Colonic mucosa (tissue), 4 donors: ENCODE results near the gene CNTN4. TPM values are rescaled to one million over a fixed set of nuclear protein-coding genes. Genes with fewer than 3 reads are reported as not detected.
"Not testable (repeated sequence)": the region's sequence is repeated elsewhere in the genome, so short reads cannot be mapped to it uniquely, and the experiment has no call there.

ENCODE experiments used
- DNase-seq: peaks from one replicate; pipeline ENCODE4 v3.0.0-alpha.2; 2020
- H3K27ac ChIP-seq: fragments of 200-600 bp; one replicate; pipeline ENCODE4 v1.8.0; 2021
- H3K27me3 ChIP-seq: fragments of 200-600 bp; one replicate; pipeline ENCODE4 v1.8.0; 2021
- H3K36me3 ChIP-seq: fragments of 200-600 bp; one replicate; pipeline ENCODE4 v1.8.0; 2021
- H3K4me1 ChIP-seq: fragments of 200-600 bp; one replicate; pipeline ENCODE4 v1.8.0; 2021; ENCODE audit warnings: mild to moderate bottlenecking
- H3K4me3 ChIP-seq: fragments of 200-600 bp; one replicate; pipeline ENCODE4 v1.8.0; 2021
- H3K9ac ChIP-seq, 2 donors: one replicate each; pipeline ENCODE4 v1.7.0; 2013; ENCODE audit warnings: control low read depth in 2 of 2, low read depth in 2 of 2, low read length in 2 of 2
- H3K9me3 ChIP-seq: fragments of 200-600 bp; one replicate; pipeline ENCODE4 v1.8.0; 2021
- intact Hi-C: fragments of 100-400 bp; cut with DNase I; formaldehyde crosslinking; loops from one replicate; pipeline ENCODE4 v1.14.1; 2022
- total RNA-seq, 2 donors: library from RNA; stranded (reverse); fragmentation: NEBNext Ultra II Directional in 1 of 2; extraction: Animal tissue kit (Norgen Biotek cat#: 25700) in 1 of 2; gene quantifications; one replicate each; pipeline ENCODE4 v1.2.1, GENCODE V29; 2021
- TF ChIP-seq, protein P1 (sequence below): fragments of 200-600 bp; IDR thresholded peaks from one replicate; pipeline ENCODE4 v1.8.0; 2022; ENCODE audit warnings: antibody characterized with exemption, mild to moderate bottlenecking
- donor health status: healthy.
- donor health status: DM: no; HTN: no; CAD: no.
- donor health status: DM: no; HTN: no; CAD: no.

CNTN4 gene
- total RNA-seq, 2 donors from 2014 or later, result 8.2 to 19.1 TPM

DNA sequence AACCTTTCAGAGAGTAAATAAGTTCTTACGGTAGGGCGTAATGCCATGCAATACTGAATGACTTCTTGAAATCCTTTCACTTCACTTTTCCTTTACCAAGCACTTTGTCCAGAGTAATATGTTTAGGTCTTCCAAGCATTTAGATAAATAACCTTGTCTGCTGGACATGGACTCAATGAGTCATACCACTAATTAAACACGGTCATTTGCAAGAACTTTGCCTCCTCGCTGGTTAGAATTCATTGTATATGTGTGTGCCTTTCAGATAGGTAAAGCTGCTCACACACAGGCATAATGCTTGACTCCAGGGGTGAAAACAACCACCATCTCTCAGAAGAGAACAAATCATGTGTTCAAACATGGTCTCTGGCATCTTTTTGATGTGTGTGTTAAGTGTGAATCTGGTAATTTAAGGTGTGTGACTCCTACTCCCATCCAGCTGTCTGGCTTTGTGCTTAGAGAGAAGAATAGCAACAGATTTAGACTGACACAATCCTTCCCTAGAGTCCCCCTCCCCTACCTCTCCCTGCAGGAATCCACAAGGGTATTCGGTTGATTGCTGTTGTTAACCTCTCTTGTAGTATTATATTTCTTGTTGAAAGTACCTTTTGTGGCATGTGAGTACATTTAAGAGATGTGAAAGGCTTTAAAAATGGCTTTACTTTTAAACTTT lies 419.0 kb downstream of the CNTN4 start:
- Histone ChIP-seq H3K36me3 (no peaks in the 10 kb centered on the region), H3K27me3 (no peaks in the 10 kb centered on the region), H3K9me3 (no peaks in the 10 kb centered on the region), H3K4me3 (no peak overlapping the region), H3K27ac (no peak overlapping the region), H3K4me1 (no peaks in the 10 kb centered on the region), H3K9ac (no peak overlapping the region)
- intact Hi-C loops, result no loop called here
- TF ChIP-seq, protein P1, sequence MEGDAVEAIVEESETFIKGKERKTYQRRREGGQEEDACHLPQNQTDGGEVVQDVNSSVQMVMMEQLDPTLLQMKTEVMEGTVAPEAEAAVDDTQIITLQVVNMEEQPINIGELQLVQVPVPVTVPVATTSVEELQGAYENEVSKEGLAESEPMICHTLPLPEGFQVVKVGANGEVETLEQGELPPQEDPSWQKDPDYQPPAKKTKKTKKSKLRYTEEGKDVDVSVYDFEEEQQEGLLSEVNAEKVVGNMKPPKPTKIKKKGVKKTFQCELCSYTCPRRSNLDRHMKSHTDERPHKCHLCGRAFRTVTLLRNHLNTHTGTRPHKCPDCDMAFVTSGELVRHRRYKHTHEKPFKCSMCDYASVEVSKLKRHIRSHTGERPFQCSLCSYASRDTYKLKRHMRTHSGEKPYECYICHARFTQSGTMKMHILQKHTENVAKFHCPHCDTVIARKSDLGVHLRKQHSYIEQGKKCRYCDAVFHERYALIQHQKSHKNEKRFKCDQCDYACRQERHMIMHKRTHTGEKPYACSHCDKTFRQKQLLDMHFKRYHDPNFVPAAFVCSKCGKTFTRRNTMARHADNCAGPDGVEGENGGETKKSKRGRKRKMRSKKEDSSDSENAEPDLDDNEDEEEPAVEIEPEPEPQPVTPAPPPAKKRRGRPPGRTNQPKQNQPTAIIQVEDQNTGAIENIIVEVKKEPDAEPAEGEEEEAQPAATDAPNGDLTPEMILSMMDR, result no peak
- DNase-seq, result no peak

DNA sequence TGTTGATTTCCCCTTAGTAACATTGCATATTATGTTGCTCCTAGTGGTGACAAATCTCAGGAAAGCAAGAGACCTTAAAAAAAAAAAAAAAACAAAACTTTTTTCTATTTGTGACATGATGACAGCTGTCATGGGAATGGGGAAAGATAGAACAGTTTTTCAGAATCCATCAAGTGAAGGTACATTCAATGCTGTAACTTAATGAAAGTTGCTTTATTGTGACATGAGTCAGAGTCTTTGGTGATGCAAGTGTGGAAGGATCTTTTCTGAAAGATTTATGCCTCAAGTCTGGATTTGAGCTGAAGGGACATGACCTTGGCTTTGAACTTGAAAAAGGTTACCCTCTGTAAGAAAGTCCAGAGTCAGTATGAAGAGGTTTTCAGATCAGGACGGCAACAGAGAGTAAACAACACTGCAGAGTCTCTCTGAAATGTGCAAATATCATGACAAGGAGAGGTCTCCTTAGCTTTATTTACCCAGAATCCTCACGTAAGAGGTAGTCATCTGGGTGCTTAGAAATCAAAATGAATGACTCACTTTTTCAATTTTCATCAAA lies 424.7 kb downstream of the CNTN4 start:
- Histone ChIP-seq H3K4me1 (no peaks in the 10 kb centered on the region), H3K27me3 (no peaks in the 10 kb centered on the region), H3K9me3 (no peaks in the 10 kb centered on the region), H3K27ac (no peak overlapping the region), H3K4me3 (no peak overlapping the region), H3K36me3 (no peaks in the 10 kb centered on the region), H3K9ac (no peak overlapping the region)
- intact Hi-C loops, result no loop called here
- DNase-seq, result no peak
- TF ChIP-seq, protein P1, result no peak

DNA sequence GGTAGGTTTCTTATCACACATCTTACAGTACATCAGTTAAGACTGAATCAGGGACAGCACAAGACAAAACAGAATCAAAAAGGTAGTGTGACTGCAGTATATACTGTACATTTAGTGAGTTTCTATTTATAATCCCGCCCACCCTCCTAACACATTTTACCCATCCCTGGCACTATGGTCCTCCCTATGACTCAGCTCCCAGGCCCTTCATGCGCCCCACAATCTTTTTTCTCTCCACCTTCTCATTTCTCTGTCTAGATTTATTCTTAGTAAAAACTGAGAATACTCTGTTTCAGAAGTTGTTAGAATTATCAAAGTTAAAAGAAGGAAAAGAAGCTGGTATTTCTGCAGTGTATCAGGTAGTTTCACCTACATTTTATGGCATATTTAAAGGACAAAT lies 427.3 kb downstream of the CNTN4 start:
- H3K4me3 ChIP-seq, result no peak overlapping the region
- no peaks in the 10 kb centered on the region for H3K36me3 ChIP-seq
- H3K27me3 ChIP-seq, result no peaks in the 10 kb centered on the region
- TF ChIP-seq, protein P1, result no peak
- no peaks in the 10 kb centered on the region for H3K9me3 ChIP-seq
- intact Hi-C loops, result no loop called here
- no peak overlapping the region for H3K27ac ChIP-seq
- no peak overlapping the region for H3K9ac ChIP-seq
- no peak for DNase-seq
- H3K4me1 ChIP-seq, result no peaks in the 10 kb centered on the region

DNA sequence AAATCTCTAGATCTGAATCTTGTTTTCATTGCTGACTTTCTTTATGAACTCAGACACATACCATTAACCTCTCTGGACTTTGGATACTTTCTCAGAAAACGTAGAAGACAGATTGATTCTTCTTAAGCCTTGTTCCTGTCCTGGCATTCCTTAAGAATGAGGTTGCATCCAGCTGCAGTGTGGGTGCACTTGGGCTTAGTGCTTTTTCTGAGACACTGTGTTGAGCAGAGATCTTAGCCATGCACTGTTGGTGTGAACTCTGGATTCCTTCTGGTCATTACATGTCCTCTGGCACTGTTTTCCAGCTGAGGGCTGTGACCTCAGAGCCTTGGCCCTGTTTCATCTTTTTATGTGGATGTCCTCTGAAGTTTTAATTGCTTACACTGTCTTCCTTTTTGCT lies 428.3 kb downstream of the CNTN4 start:
- DNase-seq, result no peak
- TF ChIP-seq, protein P1, result no peak
- Histone ChIP-seq H3K4me3 (no peak overlapping the region), H3K9ac (no peak overlapping the region), H3K27me3 (no peaks in the 10 kb centered on the region), H3K9me3 (no peaks in the 10 kb centered on the region), H3K4me1 (no peaks in the 10 kb centered on the region), H3K36me3 (no peaks in the 10 kb centered on the region), H3K27ac (no peak overlapping the region)
- intact Hi-C loops, result no loop called here

DNA sequence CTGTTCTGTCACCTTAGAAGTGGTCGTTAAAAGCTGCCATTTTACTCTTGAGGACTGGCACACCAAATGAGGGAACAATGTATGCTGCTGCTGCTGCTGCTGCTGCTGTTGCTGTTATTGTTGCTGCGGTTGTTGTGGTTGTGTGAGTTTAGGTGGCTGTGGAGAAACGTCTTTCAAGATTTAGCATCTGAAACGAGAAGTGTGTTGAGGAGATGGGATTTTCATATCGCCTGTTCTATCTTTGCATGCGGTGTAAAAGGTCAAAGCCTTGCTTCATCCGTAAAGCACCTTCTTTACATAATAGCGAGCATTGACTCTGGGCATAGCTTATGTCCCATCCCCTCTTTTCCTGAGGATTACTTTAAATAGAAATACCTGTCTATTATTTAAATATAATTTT lies 428.7 kb downstream of the CNTN4 start:
- H3K36me3 ChIP-seq, H3K4me1 ChIP-seq, DNase-seq, H3K27ac ChIP-seq, H3K27me3 ChIP-seq, intact Hi-C loops, H3K9ac ChIP-seq, H3K9me3 ChIP-seq, H3K4me3 ChIP-seq: not testable (repeated sequence)

DNA sequence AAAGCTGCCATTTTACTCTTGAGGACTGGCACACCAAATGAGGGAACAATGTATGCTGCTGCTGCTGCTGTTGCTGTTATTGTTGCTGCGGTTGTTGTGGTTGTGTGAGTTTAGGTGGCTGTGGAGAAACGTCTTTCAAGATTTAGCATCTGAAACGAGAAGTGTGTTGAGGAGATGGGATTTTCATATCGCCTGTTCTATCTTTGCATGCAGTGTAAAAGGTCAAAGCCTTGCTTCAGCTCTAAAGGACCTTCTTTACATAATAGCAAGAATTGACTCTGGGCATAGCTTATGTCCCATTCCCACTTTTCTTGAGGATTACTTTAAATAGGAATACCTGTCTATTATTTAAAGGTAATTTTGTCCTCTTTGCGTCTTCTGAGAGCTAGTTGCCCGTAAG lies 436.1 kb downstream of the CNTN4 start:
- intact Hi-C loops, result not testable (repeated sequence)

More for the DNA sequence above, 436.1 kb downstream of the CNTN4 start:
- H3K27me3 ChIP-seq, H3K4me3 ChIP-seq, H3K9me3 ChIP-seq, DNase-seq, H3K9ac ChIP-seq, H3K4me1 ChIP-seq, H3K27ac ChIP-seq, H3K36me3 ChIP-seq: not testable (repeated sequence)
